Right ventricle myocardium inferior (tissue), 1 donor: ENCODE results near the gene KCNH2. TPM values are rescaled to one million over a fixed set of nuclear protein-coding genes. Genes with fewer than 3 reads are reported as not detected.

Experiments
- ATAC-seq: fragments of 200-7000 bp; cut with Tn5 transposase; one replicate; pipeline ENCODE4 v1.9.1; 2020; ENCODE audit warnings: mild to moderate bottlenecking, moderate library complexity
- DNase-seq: peaks from one replicate; pipeline ENCODE4 v3.0.0; 2021; ENCODE audit errors: missing footprints
- intact Hi-C: fragments of 100-400 bp; cut with DNase I; formaldehyde crosslinking; loops from one replicate; pipeline ENCODE4 v1.11.0; 2022
- total RNA-seq: library from RNA; stranded (reverse); fragmentation: NEBNext Ultra II Directional; extraction: Animal tissue kit (Norgen Biotek cat#: 25700); gene quantifications from one replicate; pipeline ENCODE4 v1.2.1, GENCODE V29; 2021
- donor health status: DM: no; HTN: yes; CAD: no; lungs with severe emphysema.

The KCNH2 gene
- total RNA-seq, 1 donor from 2014 or later: 97.3 TPM

- ATAC-seq (no peak), DNase-seq (no peak)
- intact Hi-C loops: no loop called here
Measured at GRCh38 chr7:150998341-150998740, 20.2 kb upstream of the KCNH2 start.

- no peak for ATAC-seq
- intact Hi-C loops: no loop called here
- no peak for DNase-seq
Measured at GRCh38 chr7:150997817-150998216, 19.7 kb upstream of the KCNH2 start.

GRCh38 chr7:150997075-150997511 lies 19.0 kb upstream of the KCNH2 start:
- intact Hi-C loops: no loop called here
- DNase-seq (no peak), ATAC-seq (no peak)

- intact Hi-C loops: no loop called here
- no peak for DNase-seq
Measured at GRCh38 chr7:150996376-150997074, 18.4 kb upstream of the KCNH2 start.

GRCh38 chr7:150994838-150995510 lies 16.9 kb upstream of the KCNH2 start:
- ATAC-seq (no peak), DNase-seq (no peak)
- intact Hi-C loops: no loop called here

More at GRCh38 chr7:150996376-150997074, 18.4 kb upstream of the KCNH2 start:
- ATAC-seq: no peak

GRCh38 chr7:150994141-150994837 lies 16.2 kb upstream of the KCNH2 start:
- intact Hi-C loops: no loop called here
- peak; percentile 82 for DNase-seq
- ATAC-seq: peak; percentile 81

GRCh38 chr7:150993511-150993910 lies 15.4 kb upstream of the KCNH2 start:
- DNase-seq (peak; percentile 76), ATAC-seq (peak; percentile 18)
- intact Hi-C loops: no loop called here

- DNase-seq (no peak), ATAC-seq (peak; percentile 45)
- intact Hi-C loops: no loop called here
Measured at GRCh38 chr7:150992833-150993302, 14.7 kb upstream of the KCNH2 start.

- ATAC-seq (no peak), DNase-seq (no peak)
- intact Hi-C loops: no loop called here
Measured at GRCh38 chr7:150992051-150992640, 14.0 kb upstream of the KCNH2 start.

- intact Hi-C loops: no loop called here
- no peak for ATAC-seq
- peak; percentile 56 for DNase-seq
Measured at GRCh38 chr7:150990416-150991186, 12.5 kb upstream of the KCNH2 start, which contains the start of gene NOS3. Gene NOS3, plus strand, starts transcription at chr7:150991017. Its CDS starts 2,787 bp downstream, at chr7:150993804.

GRCh38 chr7:150989456-150989855 lies 11.3 kb upstream of the KCNH2 start:
- no peak for ATAC-seq
- DNase-seq: peak; percentile 18
- intact Hi-C loops: loop anchor here (5.0 kb wide), 1 partner anchor 207 kb away; no protein-coding TSS in a partner anchor

GRCh38 chr7:150988230-150989226 lies 10.4 kb upstream of the KCNH2 start:
- DNase-seq (peak; percentile 78), ATAC-seq (peak; percentile 47)
- intact Hi-C loops: loop anchor here (1.0 to 5.0 kb wide), 2 partner anchors 90 to 206 kb away; no protein-coding TSS in a partner anchor

- peak; percentile 53 for DNase-seq
- ATAC-seq: no peak
- intact Hi-C loops: loop anchor here (1.0 to 5.0 kb wide), 2 partner anchors 23 to 204 kb away; no protein-coding TSS in a partner anchor
Measured at GRCh38 chr7:150986556-150986955, 8.4 kb upstream of the KCNH2 start.

- ATAC-seq (peak; percentile 54), DNase-seq (peak; percentile 68)
- intact Hi-C loops: loop anchor here (1.0 to 5.0 kb wide), 2 partner anchors 23 to 204 kb away; no protein-coding TSS in a partner anchor
Measured at GRCh38 chr7:150986099-150986512, 8.0 kb upstream of the KCNH2 start.

- DNase-seq: peak; percentile 37
- ATAC-seq: no peak
Measured at GRCh38 chr7:150983893-150984368, 5.8 kb upstream of the KCNH2 start.

GRCh38 chr7:150982351-150982750 lies 4.2 kb upstream of the KCNH2 start:
- peak; percentile 62 for DNase-seq
- intact Hi-C loops: no loop called here
- no peak for ATAC-seq

More at GRCh38 chr7:150983893-150984368, 5.8 kb upstream of the KCNH2 start:
- intact Hi-C loops: no loop called here

- intact Hi-C loops: no loop called here
- DNase-seq (peak; percentile 9), ATAC-seq (no peak)
Measured at GRCh38 chr7:150981644-150982043, 3.5 kb upstream of the KCNH2 start.
